ENCODE results near the gene HCN1. TPM values are rescaled to one million over a fixed set of nuclear protein-coding genes. Genes with fewer than 3 reads are reported as not detected.

Gene HCN1
- total and polyA plus RNA-seq, 2 experiments from 2014 or later: 5.9 to 11.3 TPM

DNA sequence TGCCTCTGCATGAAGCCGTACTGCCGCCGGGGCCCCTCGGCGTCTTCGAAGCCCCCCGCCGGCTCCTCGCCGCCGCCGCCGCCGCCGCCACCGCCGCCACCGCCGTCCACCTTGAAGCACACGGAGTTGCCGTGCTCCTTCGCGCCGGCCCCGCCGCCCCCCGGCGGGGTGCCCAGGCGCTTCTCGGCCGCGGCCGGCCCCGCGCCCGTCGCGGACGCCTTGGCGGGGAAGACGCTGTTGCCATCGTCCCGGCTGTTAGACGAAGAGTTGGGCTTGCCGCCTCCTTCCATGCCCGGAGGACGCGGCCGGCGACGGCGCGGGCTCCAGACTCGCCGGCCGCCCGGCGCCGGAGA lies 400 bp downstream of the HCN1 start:
- no peak overlapping the region for H3K27ac ChIP-seq
- peak in 1 of 2 donors; percentile 34 for DNase-seq (ENCODE audit: low read depth in 1 of 2, low spot score in 1 of 2)
- H3K4me3 ChIP-seq: peak overlapping the region; percentile 91
- H3K4me1 ChIP-seq (ENCODE audit: low read depth): peaks cover 33% of the 10 kb centered on the region
- TF ChIP-seq, protein P1, sequence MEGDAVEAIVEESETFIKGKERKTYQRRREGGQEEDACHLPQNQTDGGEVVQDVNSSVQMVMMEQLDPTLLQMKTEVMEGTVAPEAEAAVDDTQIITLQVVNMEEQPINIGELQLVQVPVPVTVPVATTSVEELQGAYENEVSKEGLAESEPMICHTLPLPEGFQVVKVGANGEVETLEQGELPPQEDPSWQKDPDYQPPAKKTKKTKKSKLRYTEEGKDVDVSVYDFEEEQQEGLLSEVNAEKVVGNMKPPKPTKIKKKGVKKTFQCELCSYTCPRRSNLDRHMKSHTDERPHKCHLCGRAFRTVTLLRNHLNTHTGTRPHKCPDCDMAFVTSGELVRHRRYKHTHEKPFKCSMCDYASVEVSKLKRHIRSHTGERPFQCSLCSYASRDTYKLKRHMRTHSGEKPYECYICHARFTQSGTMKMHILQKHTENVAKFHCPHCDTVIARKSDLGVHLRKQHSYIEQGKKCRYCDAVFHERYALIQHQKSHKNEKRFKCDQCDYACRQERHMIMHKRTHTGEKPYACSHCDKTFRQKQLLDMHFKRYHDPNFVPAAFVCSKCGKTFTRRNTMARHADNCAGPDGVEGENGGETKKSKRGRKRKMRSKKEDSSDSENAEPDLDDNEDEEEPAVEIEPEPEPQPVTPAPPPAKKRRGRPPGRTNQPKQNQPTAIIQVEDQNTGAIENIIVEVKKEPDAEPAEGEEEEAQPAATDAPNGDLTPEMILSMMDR (IDR thresholded peaks at IDR 0.05; ENCODE audit: low read depth, low read length): no peak
- no peaks in the 10 kb centered on the region for H3K27me3 ChIP-seq
- no peaks in the 10 kb centered on the region for H3K9me3 ChIP-seq (ENCODE audit: low read depth)
- H3K36me3 ChIP-seq: no peaks in the 10 kb centered on the region

DNA sequence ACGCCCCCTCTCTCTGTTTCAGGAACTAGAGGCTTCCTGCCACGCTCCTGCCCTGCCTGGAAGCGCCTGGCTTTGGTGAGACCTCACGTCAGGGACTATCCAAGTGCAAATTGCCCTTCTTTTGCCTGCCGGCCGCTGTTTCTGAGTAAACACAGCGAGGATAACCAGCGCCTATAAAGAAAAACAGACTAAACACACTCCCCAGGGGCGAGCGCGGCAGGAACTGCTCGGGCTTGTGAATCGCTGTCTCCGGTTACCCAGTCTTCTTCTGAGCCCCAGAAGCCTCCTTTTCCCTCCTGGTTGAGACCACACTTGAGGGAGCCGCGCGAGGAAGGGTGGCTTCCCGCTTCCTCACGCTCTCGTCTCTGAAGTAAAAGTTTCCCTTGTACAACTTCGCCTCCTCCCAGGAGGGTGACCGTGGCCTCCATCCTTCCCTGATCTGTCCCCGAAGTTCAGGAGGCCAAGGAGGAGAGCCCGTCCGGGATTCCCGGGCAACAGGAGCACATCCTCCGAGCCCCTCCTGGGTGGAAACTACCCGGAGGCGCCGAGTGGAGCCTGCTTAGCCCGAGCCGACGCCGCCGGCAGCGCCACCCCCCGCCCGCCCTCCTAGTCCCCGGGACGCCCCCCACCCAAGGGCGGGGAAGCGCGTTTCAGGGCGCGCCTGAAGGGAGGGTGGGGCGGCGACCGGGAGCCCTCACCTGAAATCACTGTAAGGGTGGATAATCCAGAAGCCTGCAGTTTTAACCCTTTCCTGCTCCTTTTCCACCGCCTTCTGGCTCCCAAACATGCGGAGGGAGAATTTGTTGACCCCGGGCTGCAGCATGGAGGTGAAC lies 993 bp downstream of the HCN1 start:
- TF ChIP-seq, protein P1 (IDR thresholded peaks at IDR 0.05; ENCODE audit: low read depth, low read length): no peak
- DNase-seq (ENCODE audit: low read depth in 1 of 2, low spot score in 1 of 2): peak in 1 of 2 donors; percentile 63
- peak overlapping the region; percentile 91 for H3K4me3 ChIP-seq

DNA sequence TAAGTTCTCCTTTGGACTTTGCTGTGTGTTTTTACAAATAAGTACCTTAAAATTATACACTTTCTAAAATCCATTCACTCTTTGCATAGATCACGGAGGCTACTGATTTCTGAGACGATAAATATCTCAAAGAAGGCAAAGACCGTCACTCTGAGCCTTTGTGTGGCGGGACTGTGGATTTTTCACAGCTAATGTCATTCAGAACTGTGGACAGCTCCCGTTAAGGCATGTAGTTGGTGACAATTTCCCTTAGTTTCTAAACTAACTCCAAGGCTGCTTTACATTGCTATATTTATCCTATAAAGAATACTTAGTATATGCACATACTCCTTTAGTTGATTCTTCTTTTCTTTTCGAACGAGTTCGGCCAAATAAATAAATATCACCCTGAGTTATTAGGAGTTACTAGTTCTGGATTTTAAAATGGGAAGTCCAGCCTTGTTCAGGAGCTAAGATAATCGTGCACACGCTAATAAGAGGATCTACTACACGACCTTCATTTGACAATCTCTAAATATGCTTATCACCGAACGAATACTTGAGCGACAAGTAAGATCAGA lies 1.8 kb downstream of the HCN1 start:
- H3K27ac ChIP-seq: no peak overlapping the region
- TF ChIP-seq, protein P1 (IDR thresholded peaks at IDR 0.05; ENCODE audit: low read depth, low read length): no peak
- H3K4me3 ChIP-seq: peak overlapping the region; percentile 91
- no peaks in the 10 kb centered on the region for H3K27me3 ChIP-seq
- no peaks in the 10 kb centered on the region for H3K36me3 ChIP-seq
- no peaks in the 10 kb centered on the region for H3K9me3 ChIP-seq (ENCODE audit: low read depth)
- H3K4me1 ChIP-seq (ENCODE audit: low read depth): peaks cover 42% of the 10 kb centered on the region
- peak; percentile 1 to 75 for DNase-seq (ENCODE audit: low read depth in 1 of 2, low spot score in 1 of 2)

More for the DNA sequence above, 993 bp downstream of the HCN1 start:
- H3K27ac ChIP-seq: no peak overlapping the region
- H3K27me3 ChIP-seq: no peaks in the 10 kb centered on the region
- peaks cover 36% of the 10 kb centered on the region for H3K4me1 ChIP-seq (ENCODE audit: low read depth)
- no peaks in the 10 kb centered on the region for H3K36me3 ChIP-seq
- no peaks in the 10 kb centered on the region for H3K9me3 ChIP-seq (ENCODE audit: low read depth)

DNA sequence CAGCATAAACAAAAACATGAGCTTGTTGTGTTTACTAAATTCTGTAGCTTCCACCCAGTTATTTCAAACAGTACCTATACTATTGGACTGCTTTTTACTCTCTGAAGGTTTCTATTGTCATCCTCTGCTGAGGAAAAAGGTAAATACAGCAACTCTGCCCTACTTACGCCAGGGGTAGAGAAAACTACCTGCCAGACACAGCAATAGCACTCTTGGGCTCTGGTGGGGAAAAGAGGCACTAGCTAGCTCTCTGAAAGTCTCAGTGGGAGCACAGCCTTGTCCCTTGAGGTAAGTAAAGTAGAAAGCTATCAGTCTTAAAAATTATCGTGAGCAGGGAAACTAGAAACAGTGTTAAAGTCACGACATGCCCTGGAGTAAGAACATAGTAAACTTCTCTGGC lies 3.7 kb downstream of the HCN1 start:
- Histone ChIP-seq H3K36me3 (no peaks in the 10 kb centered on the region), H3K4me1 (ENCODE audit: low read depth) (peaks cover 35% of the 10 kb centered on the region), H3K27ac (no peak overlapping the region), H3K27me3 (no peaks in the 10 kb centered on the region), H3K9me3 (ENCODE audit: low read depth) (no peaks in the 10 kb centered on the region), H3K4me3 (no peak overlapping the region)
- DNase-seq (ENCODE audit: low read depth in 1 of 2, low spot score in 1 of 2): no peak
- TF ChIP-seq, protein P1 (IDR thresholded peaks at IDR 0.05; ENCODE audit: low read depth, low read length): no peak

DNA sequence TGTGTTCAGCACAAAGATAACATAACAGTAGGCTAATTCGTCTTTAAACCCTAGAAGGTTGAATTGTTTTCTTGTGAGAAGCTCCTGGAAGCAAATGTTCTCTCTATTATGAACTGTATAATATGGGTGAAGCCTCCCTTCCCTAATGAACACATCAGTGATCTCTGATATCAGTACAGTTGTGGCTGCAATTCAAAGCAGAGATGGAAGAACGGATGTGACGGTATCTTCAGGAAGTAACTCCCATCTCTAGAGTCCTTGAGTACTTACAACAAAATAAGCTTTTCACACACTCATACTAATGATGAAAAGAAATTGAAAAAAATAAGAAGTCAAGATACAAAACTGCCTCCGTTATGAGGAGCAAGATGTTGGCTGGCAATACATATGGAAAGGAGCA lies 4.5 kb downstream of the HCN1 start:
- H3K27me3 ChIP-seq: no peaks in the 10 kb centered on the region
- DNase-seq (ENCODE audit: low read depth in 1 of 2, low spot score in 1 of 2): no peak
- TF ChIP-seq, protein P1 (IDR thresholded peaks at IDR 0.05; ENCODE audit: low read depth, low read length): no peak
- no peak overlapping the region for H3K27ac ChIP-seq
- H3K36me3 ChIP-seq: no peaks in the 10 kb centered on the region
- no peaks in the 10 kb centered on the region for H3K9me3 ChIP-seq (ENCODE audit: low read depth)
- H3K4me1 ChIP-seq (ENCODE audit: low read depth): peaks cover 33% of the 10 kb centered on the region
- H3K4me3 ChIP-seq: no peak overlapping the region
